IPS-18c (cell line): Measurements from ENCODE around the gene NAIF1.

Experiments
- H3K4me3 ChIP-seq: 2 replicates; pipeline ENCODE4 v1.7.0; 2013; ENCODE audit warnings: low read depth, mild to moderate bottlenecking, low read length, moderate library complexity; ENCODE audit not compliant: insufficient read depth
- H3K9me3 ChIP-seq: one replicate; pipeline ENCODE4 v1.6.1; 2013; ENCODE audit warnings: mild to moderate bottlenecking, low read length, moderate library complexity; ENCODE audit not compliant: control insufficient read depth, insufficient read depth

The NAIF1 gene

DNA sequence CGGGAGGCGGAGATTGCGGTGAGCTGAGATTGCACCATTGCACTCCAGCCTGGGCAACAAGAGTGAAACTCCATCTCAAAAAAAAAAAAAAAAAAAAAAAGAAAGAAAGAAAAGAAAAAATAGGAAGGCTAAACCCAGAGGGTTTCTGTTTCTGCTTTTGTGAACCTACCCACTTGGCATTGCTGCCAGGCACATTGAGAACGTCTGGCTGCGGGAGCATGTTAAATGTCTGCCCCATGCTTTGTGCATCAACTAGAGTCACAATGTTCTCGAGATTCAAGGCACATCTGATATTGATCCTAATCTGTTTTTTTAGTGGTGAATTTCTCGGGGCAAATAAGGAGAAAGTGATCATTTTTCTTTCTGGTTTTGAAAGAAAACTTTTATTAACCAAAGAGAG lies 3.8 kb upstream of the NAIF1 start:
- Histone ChIP-seq H3K4me3 (no peak overlapping the region), H3K9me3 (no peaks in the 10 kb centered on the region)

DNA sequence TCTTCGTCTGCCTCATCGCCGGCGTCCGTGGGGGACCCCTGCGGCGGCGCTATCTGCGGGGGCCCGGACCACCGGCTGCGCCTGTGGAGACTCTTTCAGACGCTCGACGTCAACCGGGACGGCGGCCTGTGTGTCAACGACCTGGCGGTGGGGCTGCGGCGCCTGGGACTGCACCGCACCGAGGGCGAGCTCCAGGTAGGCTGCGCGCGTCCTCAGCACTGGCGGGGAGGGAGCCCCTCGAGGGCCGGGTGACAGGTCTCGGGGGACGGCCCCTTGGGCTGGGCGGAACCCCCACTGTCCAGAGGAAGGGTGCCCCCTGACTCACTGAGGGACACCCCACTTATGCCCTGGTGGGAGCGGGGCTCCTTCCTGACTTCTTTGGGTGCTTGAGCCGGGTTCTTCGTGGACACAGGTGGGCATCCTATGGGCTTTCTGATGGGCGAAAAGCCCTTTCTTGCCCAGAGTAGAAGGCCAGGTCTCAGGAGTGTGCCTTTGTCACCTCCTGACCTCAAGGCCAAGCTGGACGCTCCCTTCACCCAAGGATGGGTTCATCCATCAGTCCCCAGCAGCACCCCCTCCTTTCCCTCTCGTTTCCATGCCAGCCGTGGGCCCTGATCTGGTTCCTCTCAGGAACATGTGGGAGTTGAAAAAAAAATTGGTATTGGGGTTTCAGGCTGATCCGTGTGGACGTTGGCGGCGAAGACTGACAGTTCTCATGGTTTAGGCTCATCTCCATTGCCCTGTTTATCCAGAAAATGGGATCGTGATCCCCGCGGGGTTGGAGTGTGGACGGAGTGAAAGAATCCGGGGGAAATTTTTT lies 1.5 kb upstream of the NAIF1 start:
- Histone ChIP-seq H3K4me3 (peak overlapping the region; percentile 88), H3K9me3 (no peaks in the 10 kb centered on the region)

DNA sequence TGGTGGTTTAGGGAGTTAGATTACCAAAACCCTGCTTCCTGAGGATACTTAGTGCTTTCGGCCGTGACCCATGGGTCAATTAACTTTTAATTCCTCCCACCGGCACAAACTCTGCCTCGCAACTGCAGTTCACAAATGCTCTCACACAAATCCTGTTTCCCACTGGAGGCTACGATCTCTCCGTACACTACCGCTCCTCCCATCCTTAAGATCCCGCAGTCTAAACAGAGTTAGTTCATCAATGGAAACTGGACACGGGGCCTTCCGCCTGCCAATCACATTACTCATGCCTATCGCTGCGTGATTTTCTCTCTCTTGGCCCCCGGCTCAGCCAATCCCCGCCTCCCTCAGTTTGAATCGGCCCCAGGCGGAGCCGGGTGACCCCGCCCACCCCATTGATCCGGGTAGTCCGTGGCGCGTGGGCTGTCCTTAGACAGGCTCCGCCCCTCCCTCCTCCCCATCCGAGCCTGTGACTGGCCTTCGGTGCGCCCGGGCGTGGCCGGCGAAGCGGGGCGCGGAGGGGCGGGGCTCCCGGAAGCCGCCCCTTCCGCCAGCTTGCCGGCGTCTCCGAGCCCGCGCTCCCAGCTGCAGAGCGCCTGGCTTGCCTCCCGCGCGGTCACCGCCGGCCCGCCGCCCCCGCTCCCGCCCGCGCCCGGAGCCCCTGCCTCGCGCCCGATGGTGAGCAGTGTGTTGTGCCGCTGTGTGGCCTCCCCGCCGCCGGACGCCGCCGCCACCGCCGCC lies 695 bp upstream of the NAIF1 start, which contains the start of gene SLC25A25:
Gene SLC25A25, plus strand, starts transcription at position 588 of the 741 bp plus-strand sequence. Its CDS starts 88 bp downstream, at position 676.
- H3K9me3 ChIP-seq = no peaks in the 10 kb centered on the region

DNA sequence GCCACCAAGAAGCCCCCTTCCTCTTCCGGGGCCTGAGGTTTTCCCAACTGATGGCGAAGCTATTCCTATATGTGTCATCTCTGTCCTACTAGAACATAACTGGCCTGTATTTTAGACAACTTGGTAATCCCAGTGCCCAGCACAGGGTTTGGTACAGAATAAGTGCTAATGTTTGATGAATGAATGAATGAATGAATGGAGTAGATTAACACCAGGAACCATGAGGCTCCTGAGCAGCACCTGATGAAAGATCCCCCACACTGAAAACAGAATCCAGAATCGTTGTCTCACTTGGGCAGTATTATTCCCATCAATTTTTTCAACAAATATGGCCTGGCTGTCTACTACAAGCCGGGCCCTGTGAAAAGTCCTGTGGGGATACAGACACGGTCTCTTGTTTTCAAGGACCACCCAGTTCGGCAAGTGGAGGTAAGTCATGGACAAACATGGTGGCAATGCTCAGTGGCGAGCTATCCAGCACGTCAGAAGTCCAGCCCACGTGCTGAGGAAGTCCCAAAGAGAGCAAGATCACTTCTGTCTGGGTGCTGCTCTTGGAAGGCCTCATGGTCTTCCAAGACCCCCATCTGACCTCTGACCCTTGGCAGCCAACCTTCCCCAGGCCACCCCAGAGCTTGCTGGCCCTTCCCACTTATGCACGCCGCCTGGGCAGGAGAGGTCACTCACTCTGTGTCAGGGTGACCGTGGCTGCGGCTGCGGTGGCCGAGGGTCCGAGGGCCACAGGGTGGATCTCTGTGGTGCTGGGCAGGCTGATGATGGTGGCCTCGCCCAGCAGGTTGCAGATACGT lies 1.0 kb downstream of the NAIF1 start:
- Histone ChIP-seq H3K4me3 (peak overlapping the region; percentile 36; the same call in 1 of the 2 replicates), H3K9me3 (no peaks in the 10 kb centered on the region)

More for the DNA sequence above, 695 bp upstream of the NAIF1 start, which contains the start of gene SLC25A25:
- peak within 1 kb of the TSS; percentile 89 for H3K4me3 ChIP-seq

DNA sequence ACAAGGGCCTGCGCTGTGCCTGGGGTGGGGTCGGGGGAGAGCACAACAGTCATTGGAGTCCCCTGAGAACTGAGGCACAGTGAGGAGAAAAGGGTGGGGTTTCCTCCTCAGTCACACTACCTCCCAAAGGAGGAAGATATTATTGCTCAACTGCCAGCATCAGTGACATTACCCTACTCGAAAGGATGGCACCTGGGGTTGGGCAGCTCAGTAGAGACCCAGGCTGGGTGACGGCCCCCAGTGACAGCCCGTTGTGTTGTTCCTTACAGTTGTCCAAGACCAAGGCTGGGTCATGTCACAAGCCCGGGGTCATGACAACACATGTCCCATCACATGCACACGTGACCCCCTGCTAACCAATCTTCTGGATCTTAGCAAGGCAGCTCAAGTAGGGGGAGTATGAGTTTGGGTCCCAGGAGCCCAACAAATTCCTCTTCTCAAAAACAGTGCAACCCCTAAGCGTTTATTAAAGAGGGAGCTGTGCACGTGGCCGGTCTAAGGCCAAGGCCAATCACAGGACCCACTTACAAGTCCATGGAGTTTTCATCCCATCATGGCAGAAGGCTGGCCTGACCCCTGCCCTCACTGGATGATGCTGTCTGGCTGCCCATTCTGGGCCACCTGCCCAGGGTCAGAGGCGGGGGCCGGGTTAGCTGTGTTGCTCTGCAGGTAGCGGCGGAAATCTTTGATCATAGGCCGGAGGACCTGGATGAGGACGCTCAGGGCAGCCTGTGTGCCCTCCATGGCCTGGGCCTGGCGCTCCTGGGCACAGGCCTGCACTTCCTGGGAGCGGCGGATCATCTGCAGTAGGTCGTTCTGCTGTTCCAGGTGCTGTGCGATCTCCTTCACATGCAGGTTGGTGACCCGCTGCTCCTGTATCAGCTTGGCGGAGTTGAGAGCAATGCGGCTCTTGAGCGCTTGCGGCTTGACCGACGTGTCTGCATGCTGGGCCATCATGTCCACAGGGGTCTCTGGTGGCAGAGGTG lies 4.0 kb downstream of the NAIF1 start:
- H3K9me3 ChIP-seq = no peaks in the 10 kb centered on the region

DNA sequence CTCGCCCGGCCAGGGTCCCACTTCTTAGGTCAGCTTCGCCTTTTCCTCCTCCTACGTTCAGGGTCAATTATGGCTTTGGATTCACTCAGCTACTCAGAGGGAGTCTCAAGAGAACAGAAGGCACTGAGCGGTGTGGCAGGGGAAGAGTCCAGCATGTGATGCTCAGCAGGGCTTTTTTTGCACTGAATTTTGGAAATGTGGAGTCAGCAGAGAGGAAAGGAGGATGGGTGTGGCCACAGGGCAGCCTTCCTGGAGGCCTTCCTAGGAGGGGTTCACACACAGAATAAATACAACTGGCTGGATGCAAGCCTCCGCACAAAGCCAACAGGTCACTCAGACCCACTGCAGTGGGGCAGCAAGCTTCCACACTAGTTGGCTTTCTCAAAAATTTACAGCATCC lies 4.8 kb downstream of the NAIF1 start:
- H3K4me3 ChIP-seq = no peak overlapping the region
- no peaks in the 10 kb centered on the region for H3K9me3 ChIP-seq

More for the DNA sequence above, 4.0 kb downstream of the NAIF1 start:
- no peak overlapping the region for H3K4me3 ChIP-seq

DNA sequence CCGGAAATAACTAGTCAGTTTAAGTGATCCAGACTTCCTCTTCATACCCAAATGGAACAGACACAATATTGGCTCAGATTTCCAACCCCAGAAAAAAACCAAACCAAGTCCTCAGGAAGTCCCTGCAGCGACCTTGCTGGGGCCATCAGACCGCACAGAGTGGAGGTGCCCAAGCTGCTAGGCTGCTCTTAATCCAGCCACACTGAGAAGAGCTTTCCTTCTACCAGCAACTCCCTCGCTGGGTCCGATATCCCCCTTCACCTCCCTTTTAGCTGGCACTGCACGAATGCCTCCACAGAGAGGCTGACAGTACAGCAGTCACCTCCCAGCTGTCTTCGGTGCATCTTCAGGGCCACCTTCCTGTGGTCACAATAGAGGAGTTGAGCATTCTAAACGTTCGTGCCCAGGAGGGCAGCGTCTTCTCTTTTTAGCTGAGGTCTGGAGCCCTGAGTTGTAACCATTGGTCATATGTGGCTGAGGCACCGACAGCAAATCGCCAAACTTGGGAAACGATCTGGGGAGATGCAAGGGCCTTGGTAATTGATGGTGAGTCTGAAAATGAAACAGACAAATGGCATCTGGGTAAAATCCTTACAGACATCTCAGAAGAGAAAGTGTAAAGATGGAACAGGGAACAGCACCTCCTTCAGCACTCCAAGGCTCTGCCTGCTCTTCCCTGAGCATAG lies 5.7 kb downstream of the NAIF1 start:
- Histone ChIP-seq H3K4me3 (no peak overlapping the region), H3K9me3 (no peaks in the 10 kb centered on the region)

DNA sequence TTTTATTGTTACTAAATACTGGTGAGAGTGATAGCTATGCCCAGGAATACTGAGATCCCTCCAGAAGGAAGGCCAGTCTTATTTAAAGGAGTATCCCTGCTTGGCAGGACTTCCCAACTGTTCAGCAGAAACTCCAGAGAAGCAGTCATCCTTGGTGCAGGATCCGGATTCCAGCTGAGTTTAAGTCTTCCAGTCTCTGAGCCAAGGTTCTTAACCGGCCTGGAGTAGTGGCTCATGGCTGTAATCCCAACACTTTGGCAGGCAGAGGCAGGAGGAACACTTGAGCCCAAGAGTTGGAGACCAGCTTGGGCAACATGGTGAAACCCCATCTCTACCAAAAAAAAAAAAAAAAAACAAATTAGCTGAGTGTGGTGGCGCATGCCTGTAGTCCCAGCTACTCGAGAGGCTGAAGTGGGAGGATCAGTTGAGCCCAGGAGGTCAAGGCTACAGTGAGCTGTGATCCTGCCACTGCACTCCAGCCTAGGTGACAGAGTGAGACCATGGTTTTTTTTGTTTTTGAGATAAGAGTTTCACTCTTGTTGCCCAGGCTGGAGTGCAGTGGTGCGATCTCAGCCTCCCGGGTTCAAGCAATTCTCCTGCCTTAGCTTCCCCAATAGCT lies 7.6 kb downstream of the NAIF1 start:
- Histone ChIP-seq H3K4me3 (no peak overlapping the region), H3K9me3 (no peaks in the 10 kb centered on the region)

DNA sequence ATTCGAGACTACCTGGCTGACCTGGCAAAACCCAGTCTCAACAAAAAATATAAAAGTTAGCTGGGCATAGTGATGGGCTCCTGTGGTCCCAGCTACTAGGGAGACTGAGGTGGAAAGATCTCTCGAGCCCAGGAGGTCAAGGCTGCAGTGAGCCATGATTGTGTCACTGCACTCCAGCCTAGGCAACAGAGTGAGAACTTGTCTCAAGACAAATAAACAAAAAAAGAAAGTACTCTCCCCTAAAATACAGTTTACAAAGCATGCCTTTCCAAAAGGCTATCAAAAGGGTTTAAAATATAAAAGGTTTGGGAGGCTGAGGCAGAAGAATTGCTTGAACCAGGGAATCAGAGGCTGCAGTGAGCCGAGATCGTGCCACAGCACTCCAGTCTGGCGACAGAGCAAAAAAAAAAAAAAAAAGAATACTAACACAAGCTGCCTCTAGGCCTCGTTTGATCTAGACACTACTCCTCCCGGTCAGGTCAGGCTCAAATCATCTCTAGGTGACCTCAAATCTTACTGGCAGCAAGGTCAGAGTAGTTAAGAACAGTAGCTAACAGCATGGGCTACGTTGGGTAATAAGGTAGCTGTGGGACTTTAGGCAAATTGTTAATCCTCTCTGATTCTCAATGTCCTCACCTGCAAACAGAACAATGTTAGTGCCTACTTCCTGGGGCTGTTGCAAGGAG lies 9.3 kb downstream of the NAIF1 start:
- no peaks in the 10 kb centered on the region for H3K9me3 ChIP-seq

DNA sequence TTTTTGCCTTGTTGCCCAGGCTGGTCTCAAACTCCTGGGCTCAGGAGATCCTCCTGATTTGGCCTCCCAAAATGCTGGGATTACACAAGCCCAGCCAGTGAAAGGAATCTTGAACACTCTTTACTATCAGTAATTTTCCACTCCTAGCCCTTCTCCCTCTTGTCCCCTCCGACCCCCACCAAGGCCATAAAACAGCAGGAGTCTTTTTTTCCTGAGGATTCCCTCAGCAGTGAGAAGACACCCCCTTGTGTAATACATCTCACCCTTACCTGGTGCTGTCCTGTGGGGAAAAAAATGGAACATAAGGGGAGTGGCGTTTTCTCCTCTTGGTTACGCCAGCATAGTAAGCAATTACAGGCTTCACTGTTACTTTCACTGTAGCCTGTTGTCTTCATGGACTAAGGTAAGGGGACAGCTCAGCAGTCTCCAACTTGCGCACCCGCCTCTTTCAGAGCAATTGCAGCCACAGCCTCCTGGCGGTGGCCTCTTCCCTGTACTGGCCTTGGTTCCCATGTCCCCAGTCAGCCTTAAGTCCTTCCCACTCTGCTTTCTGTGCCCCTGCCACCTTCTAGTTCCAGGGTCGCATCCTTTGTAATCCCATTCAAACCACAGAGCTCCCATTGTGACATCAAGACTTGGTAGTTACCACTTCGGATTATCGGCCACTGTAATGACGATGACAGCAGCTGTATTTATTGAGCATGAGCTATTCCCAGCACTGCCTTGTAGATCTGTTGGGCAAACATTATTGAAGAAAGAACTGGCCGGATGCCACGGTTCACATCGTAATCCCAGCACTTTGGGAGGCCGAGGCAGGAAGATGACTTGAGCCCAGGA lies 10.0 kb downstream of the NAIF1 start:
- Histone ChIP-seq H3K4me3 (no peak overlapping the region), H3K9me3 (no peaks in the 10 kb centered on the region)

More for the DNA sequence above, 9.3 kb downstream of the NAIF1 start:
- no peak overlapping the region for H3K4me3 ChIP-seq

DNA sequence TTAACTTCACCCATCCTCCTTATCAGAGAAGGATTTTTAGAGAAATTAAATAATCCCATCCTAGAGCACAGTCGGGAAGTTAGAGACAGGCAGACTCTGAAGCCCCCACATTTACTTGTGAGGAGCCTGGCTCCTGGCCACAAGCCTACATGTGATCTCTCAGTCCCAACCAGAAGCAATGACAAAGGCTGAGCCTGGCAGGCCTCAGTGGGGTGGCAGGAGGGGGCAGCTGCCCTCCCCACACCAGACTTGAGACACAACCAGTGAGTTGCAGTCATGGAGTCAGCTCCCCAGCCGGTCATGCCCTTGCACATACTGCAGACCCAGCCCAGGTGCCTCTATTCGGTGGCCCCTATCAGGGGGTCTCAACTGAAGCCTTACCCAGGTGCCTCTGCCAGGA lies 11.0 kb downstream of the NAIF1 start:
- Histone ChIP-seq H3K9me3 (no peaks in the 10 kb centered on the region), H3K4me3 (no peak overlapping the region)

DNA sequence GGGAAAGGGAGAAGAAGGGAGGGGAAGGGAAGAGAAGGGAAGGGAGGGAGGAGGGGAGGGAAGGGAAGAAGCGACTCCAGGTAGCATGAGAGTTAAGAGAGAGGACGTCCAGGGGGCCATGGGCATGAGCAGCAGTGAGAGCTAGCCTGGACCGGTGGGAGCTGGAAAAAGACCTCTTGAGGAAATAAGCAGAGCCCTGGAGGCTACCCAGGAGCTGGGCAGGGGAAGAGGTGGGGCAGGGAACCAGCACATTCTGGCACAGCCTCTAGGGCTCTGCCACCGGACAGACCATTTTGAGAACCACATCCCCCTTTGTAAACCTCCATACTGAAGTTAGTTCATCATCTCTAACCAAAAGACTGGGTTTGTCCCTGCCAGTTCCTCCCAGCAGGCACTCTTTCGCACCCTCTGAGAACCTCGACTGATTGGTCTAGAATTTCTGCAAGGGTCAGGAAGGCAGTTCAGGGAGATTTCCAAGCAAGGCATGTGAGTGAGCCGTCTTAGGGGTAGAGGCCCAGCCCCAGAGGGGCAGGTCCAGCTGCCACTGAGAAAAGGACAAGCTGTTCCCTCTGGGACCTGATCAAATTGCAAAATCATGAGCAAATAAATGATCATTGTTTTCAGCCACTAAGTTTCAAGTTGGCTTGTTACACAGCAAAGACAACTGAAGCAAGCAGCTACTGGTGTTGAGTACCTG lies 11.6 kb downstream of the NAIF1 start:
- H3K4me3 ChIP-seq = no peak overlapping the region
- no peaks in the 10 kb centered on the region for H3K9me3 ChIP-seq

DNA sequence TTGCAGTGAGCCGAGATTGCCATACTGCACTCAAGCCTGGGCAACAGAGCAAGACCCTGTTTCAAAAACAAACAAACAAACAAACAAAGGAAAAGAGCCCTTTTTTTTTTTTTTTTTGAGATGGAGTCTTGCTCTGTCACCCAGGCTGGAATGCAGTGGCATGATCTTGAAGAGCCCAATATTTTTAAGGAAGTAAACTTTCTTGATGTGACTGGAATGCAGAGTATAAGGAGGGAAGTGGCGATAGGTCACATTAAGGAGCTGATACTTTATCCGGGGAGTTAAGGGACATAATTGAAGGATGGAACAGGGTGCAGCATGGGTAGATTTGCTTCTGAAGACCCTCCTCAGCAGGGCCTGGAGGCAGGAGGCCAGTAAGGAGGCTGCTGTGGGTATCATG lies 13.0 kb downstream of the NAIF1 start:
- H3K4me3 ChIP-seq = no peak overlapping the region
- H3K9me3 ChIP-seq = no peaks in the 10 kb centered on the region

DNA sequence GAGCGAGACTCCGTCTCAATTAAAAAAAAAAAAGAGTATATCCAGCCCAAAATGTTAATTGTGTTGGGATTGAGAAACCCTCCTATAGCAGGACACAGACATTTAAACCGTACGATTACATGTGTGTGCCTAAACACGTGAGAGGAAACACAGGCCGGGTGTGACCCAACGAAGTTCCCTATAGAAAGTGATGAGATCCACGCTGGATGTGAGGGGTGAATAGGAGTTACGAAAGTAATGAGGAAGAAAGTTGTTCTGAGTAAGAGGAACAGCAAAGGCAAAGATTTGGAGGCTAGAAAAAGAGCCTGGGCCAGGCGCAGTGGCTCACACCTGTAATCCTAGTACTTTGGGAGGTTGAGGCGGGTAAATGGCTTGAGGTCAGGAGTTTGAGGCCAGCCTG lies 13.6 kb downstream of the NAIF1 start:
- Histone ChIP-seq H3K4me3 (no peak overlapping the region), H3K9me3 (no peaks in the 10 kb centered on the region)
